AG09309 (cell line): ENCODE data around the gene OR6M1.

ENCODE experiments used
- DNase-seq: peaks from one replicate; pipeline ENCODE4 v3.0.0-alpha.2; 2010; ENCODE audit warnings: low read depth
- H3K4me3 ChIP-seq: 2 replicates; pipeline ENCODE4 v1.5.1; 2011; ENCODE audit warnings: mild to moderate bottlenecking, low read depth, low read length, moderate library complexity; ENCODE audit not compliant: control insufficient read depth
- CTCF ChIP-seq: IDR thresholded peaks from 2 replicates; pipeline ENCODE4 v1.5.1; 2011; ENCODE audit warnings: mild to moderate bottlenecking, low read depth, low read length, inconsistent platforms; ENCODE audit not compliant: insufficient read depth, control insufficient read depth; ENCODE audit errors: missing control alignments

The OR6M1 gene

GRCh38 chr11:123757976-123758375, 48.2 kb downstream of the OR6M1 start:
- DNase-seq, result no peak
- TF ChIP-seq CTCF, result no peak
- H3K4me3 ChIP-seq, result no peak overlapping the region

- H3K4me3 ChIP-seq, result no peak overlapping the region
- DNase-seq, result no peak
- TF ChIP-seq CTCF, result no peak
Measured at GRCh38 chr11:123755813-123756212, 50.3 kb downstream of the OR6M1 start.
